GM19099 (cell line): ENCODE data around the gene SLC16A1.

Experiments used
- POLR2A ChIP-seq: IDR thresholded peaks from 3 replicates; pipeline ENCODE4 v1.6.1; 2011; ENCODE audit warnings: low read depth; ENCODE audit not compliant: insufficient read length; ENCODE audit errors: extremely low read depth

SLC16A1 gene

GRCh38 chr1:112877750-112878149 lies 78.2 kb downstream of the SLC16A1 start:
- TF ChIP-seq POLR2A: no peak

- TF ChIP-seq POLR2A: no peak
Measured at GRCh38 chr1:112876315-112876714, 79.7 kb downstream of the SLC16A1 start.

GRCh38 chr1:112872551-112872962 lies 83.4 kb downstream of the SLC16A1 start:
- no peak for TF ChIP-seq POLR2A

GRCh38 chr1:112870887-112871646 lies 84.9 kb downstream of the SLC16A1 start:
- TF ChIP-seq POLR2A: no peak

GRCh38 chr1:112869895-112870294 lies 86.1 kb downstream of the SLC16A1 start:
- no peak for TF ChIP-seq POLR2A

GRCh38 chr1:112868191-112868590 lies 87.8 kb downstream of the SLC16A1 start:
- no peak for TF ChIP-seq POLR2A

- no peak for TF ChIP-seq POLR2A
Measured at GRCh38 chr1:112866981-112867380, 89.0 kb downstream of the SLC16A1 start.

- no peak for TF ChIP-seq POLR2A
Measured at GRCh38 chr1:112866151-112866550, 89.8 kb downstream of the SLC16A1 start.

GRCh38 chr1:112862753-112863426 lies 93.1 kb downstream of the SLC16A1 start:
- TF ChIP-seq POLR2A: no peak
